IMR-90 (cell line): ENCODE results near the gene SORL1. TPM values are rescaled to one million over a fixed set of nuclear protein-coding genes. Genes with fewer than 3 reads are reported as not detected.

Experiments used
- ATAC-seq: fragments of 200-7000 bp; cut with Tn5 transposase; 2 replicates; pipeline ENCODE4 v1.9.1; 2020; ENCODE audit warnings: low read depth, mild to moderate bottlenecking, moderate library complexity
- BruUV-seq: library from RNA; stranded (reverse); fragments of 400-500 nt; replicated peaks from 2 replicates; lab custom pipeline; 2021; lab: Mats Ljungman, UMichigan
- CTCF ChIA-PET: fragments of 300-600 bp; formaldehyde crosslinking; extraction: SDS; loops from one replicate; lab custom pipeline; 2021; ENCODE audit warnings: antibody characterized with exemption; lab: Yijun Ruan, JAX
- POLR2A ChIA-PET: fragments of 300-600 bp; sonication (Branson Sonifier 250); formaldehyde crosslinking; loops from one replicate; lab custom pipeline; 2022; ENCODE audit warnings: antibody characterized with exemption; ENCODE audit not compliant: unreplicated experiment; lab: Charles Lee
- DNase-seq: peaks from one replicate; pipeline ENCODE4 v3.0.0; 2013
- H2AFZ ChIP-seq: replicated peaks from 2 replicates; pipeline ENCODE3; 2013; ENCODE audit warnings: low read length, mild to moderate bottlenecking; ENCODE audit not compliant: poor library complexity
- H2AK5ac ChIP-seq: 2 replicates; pipeline ENCODE4 v1.6.1; 2013; ENCODE audit warnings: low read depth, low read length, inconsistent platforms
- H2AK9ac ChIP-seq: replicated peaks from 2 replicates; pipeline ENCODE3; 2013; ENCODE audit warnings: mild to moderate bottlenecking, low read depth, low read length, moderate library complexity; ENCODE audit not compliant: poor library complexity
- H2BK120ac ChIP-seq: 2 replicates; pipeline ENCODE4 v1.6.1; 2013; ENCODE audit warnings: low read depth, low read length, inconsistent platforms
- H2BK15ac ChIP-seq: 3 replicates; pipeline ENCODE4 v1.6.1; 2013; ENCODE audit warnings: low read depth, low read length, inconsistent platforms
- H2BK20ac ChIP-seq: 2 replicates; pipeline ENCODE4 v1.6.1; 2013; ENCODE audit warnings: low read depth, mild to moderate bottlenecking, inconsistent platforms, low read length, moderate library complexity
- H2BK5ac ChIP-seq: 2 replicates; pipeline ENCODE4 v1.6.1; 2013; ENCODE audit warnings: mild to moderate bottlenecking, low read depth, low read length, inconsistent platforms; ENCODE audit not compliant: poor library complexity, severe bottlenecking
- H3K14ac ChIP-seq: replicated peaks from 2 replicates; pipeline ENCODE4 v1.6.1; 2013; ENCODE audit warnings: low read depth, low read length, inconsistent platforms
- H3K18ac ChIP-seq: 2 replicates; pipeline ENCODE4 v1.6.1; 2013; ENCODE audit warnings: low read depth, low read length, control low read depth
- H3K23ac ChIP-seq: 2 replicates; pipeline ENCODE4 v1.6.1; 2013; ENCODE audit warnings: low read depth, low read length, inconsistent platforms
- H3K27ac ChIP-seq: 2 replicates; pipeline ENCODE4 v1.5.1; 2013; ENCODE audit warnings: mild to moderate bottlenecking, control low read depth, low read length; ENCODE audit not compliant: insufficient read depth
- H3K27me3 ChIP-seq: 2 replicates; pipeline ENCODE4 v1.6.1; 2013; ENCODE audit warnings: low read length; ENCODE audit not compliant: control insufficient read depth, insufficient read depth
- H3K36me3 ChIP-seq: 2 replicates; pipeline ENCODE4 v1.6.1; 2013; ENCODE audit warnings: low read length, mixed read lengths; ENCODE audit not compliant: control insufficient read depth, insufficient read depth
- H3K4ac ChIP-seq: 2 replicates; pipeline ENCODE4 v1.6.1; 2013; ENCODE audit warnings: low read depth, low read length, inconsistent platforms
- H3K4me1 ChIP-seq: 2 replicates; pipeline ENCODE4 v1.6.1; 2013; ENCODE audit warnings: low read length, mixed read lengths; ENCODE audit not compliant: control insufficient read depth, insufficient read depth
- H3K4me2 ChIP-seq: 2 replicates; pipeline ENCODE4 v1.6.1; 2013; ENCODE audit warnings: low read depth, mild to moderate bottlenecking, control low read depth, low read length, moderate library complexity
- H3K4me3 ChIP-seq: 2 replicates; pipeline ENCODE4 v1.5.1; 2013; ENCODE audit warnings: low read depth, mild to moderate bottlenecking, control low read depth, low read length, moderate library complexity; ENCODE audit not compliant: insufficient read depth
- H3K56ac ChIP-seq: 2 replicates; pipeline ENCODE4 v1.6.1; 2013; ENCODE audit warnings: low read length, inconsistent platforms; ENCODE audit not compliant: insufficient read depth; ENCODE audit errors: extremely low read depth
- H3K79me1 ChIP-seq, 2 experiments: 2 replicates each; pipeline ENCODE4 v1.6.1; 2013; ENCODE audit warnings: low read length in 2 of 2, inconsistent platforms in 1 of 2, low read depth in 1 of 2
- H3K9ac ChIP-seq: 2 replicates; pipeline ENCODE4 v1.6.1; 2013; ENCODE audit warnings: low read depth, low read length, control low read depth
- H3K9me1 ChIP-seq: 2 replicates; pipeline ENCODE4 v1.6.1; 2013; ENCODE audit warnings: low read length, inconsistent platforms; ENCODE audit not compliant: insufficient read depth
- H3K9me3 ChIP-seq: 2 replicates; pipeline ENCODE4 v1.6.1; 2013; ENCODE audit warnings: low read length; ENCODE audit not compliant: control insufficient read depth, insufficient read depth
- H4K20me1 ChIP-seq: 2 replicates; pipeline ENCODE4 v1.6.1; 2013; ENCODE audit warnings: low read length, inconsistent platforms; ENCODE audit not compliant: insufficient read depth
- H4K5ac ChIP-seq: 2 replicates; pipeline ENCODE4 v1.6.1; 2013; ENCODE audit warnings: mild to moderate bottlenecking, low read depth, low read length, control low read depth
- H4K8ac ChIP-seq, 2 experiments: 2 replicates each; pipeline ENCODE4 v1.6.1; 2013; ENCODE audit warnings: low read depth in 2 of 2, low read length in 2 of 2, control low read depth in 1 of 2, inconsistent platforms in 1 of 2
- H4K91ac ChIP-seq: 2 replicates; pipeline ENCODE4 v1.6.1; 2013; ENCODE audit warnings: low read depth, low read length, inconsistent platforms; ENCODE audit not compliant: insufficient read depth
- CEBPB ChIP-seq: IDR thresholded peaks from 2 replicates; pipeline ENCODE4 v1.6.1; 2012; ENCODE audit warnings: low read depth, low read length, improper control_type of control experiment
- CHD1 ChIP-seq: IDR thresholded peaks from 2 replicates; pipeline ENCODE4 v1.6.1; 2012; ENCODE audit warnings: low read depth, low read length, improper control_type of control experiment
- CTCF ChIP-seq: conservative IDR thresholded peaks from 2 replicates; pipeline ENCODE4 v1.5.1; 2012; ENCODE audit warnings: mild to moderate bottlenecking, low read depth, low read length, improper control_type of control experiment
- ELK1 ChIP-seq: fragments of 150-350 bp; IDR thresholded peaks from 2 replicates; pipeline ENCODE4 v1.6.1; 2016; ENCODE audit warnings: low read depth, mild to moderate bottlenecking, low read length, moderate library complexity, borderline replicate concordance
- MAFK ChIP-seq: IDR thresholded peaks from 2 replicates; pipeline ENCODE4 v1.6.1; 2012; ENCODE audit warnings: low read depth, low read length, improper control_type of control experiment
- MXI1 ChIP-seq: IDR thresholded peaks from 2 replicates; pipeline ENCODE4 v1.6.1; 2012; ENCODE audit warnings: low read depth, mild to moderate bottlenecking, low read length, moderate library complexity, borderline replicate concordance
- NFE2L2 ChIP-seq: fragments of 150-350 bp; IDR thresholded peaks from 2 replicates; pipeline ENCODE4 v1.6.1; 2016; ENCODE audit warnings: low read depth, mild to moderate bottlenecking, low read length
- RAD21 ChIP-seq: IDR thresholded peaks from 2 replicates; pipeline ENCODE4 v1.6.1; 2012; ENCODE audit warnings: low read length, improper control_type of control experiment
- RCOR1 ChIP-seq: IDR thresholded peaks from 2 replicates; pipeline ENCODE4 v1.6.1; 2012; ENCODE audit warnings: mild to moderate bottlenecking, low read length, improper control_type of control experiment; ENCODE audit not compliant: insufficient replicate concordance
- RFX5 ChIP-seq: IDR thresholded peaks from 2 replicates; pipeline ENCODE4 v1.8.0; 2012; ENCODE audit warnings: low read depth, mild to moderate bottlenecking, low read length, moderate library complexity
- SMC3 ChIP-seq: fragments of 150-350 bp; IDR thresholded peaks from 2 replicates; pipeline ENCODE4 v1.6.1; 2016; ENCODE audit warnings: low read depth, mild to moderate bottlenecking, antibody characterized with exemption, low read length, moderate library complexity
- WGBS, 2 experiments: methylation state at CpG; one replicate each; pipeline versions ENCODE4 v1.1.5 to v1.1.7; 2013; ENCODE audit warnings: missing lambda C conversion rate in 2 of 2; ENCODE audit not compliant: insufficient read length in 1 of 2; ENCODE audit errors: extremely low coverage in 2 of 2; 5-methylcytosine and 5-hydroxymethylcytosine counted together
- dilution Hi-C: fragments of 300-500 bp; cut with HindIII; formaldehyde crosslinking; loops from one replicate; pipeline ENCODE4 v1.14.3; 2018; ENCODE audit warnings: low sequenced_read_pairs; ENCODE audit not compliant: unreplicated experiment
- in situ Hi-C: fragments of 300-500 bp; cut with MboI; formaldehyde crosslinking; loops from 3 replicates; pipeline ENCODE4 v1.14.3; 2019; ENCODE audit warnings: low sequenced_read_pairs, inconsistent platforms, mixed read lengths
- intact Hi-C: fragments of 100-400 bp; cut with micrococcal nuclease; formaldehyde crosslinking; loops from 2 replicates; pipeline ENCODE4 v1.10.0; 2022
- polyA plus RNA-seq, 3 experiments: library from polyadenylated mRNA; depleted of rRNA; stranded (reverse); fragments of >200 nt; gene quantifications; 2 replicates each; pipeline ENCODE4 v1.2.3, GENCODE V29; 2012; ENCODE audit warnings: low replicate concordance in 1 of 3
- total RNA-seq: library from RNA; depleted of rRNA; stranded (reverse); fragments of >200 nt; gene quantifications from 2 replicates; pipeline ENCODE4 v1.2.3, GENCODE V29; 2012
- TF ChIP-seq, protein P1 (sequence below): fragments of 150-350 bp; IDR thresholded peaks from 2 replicates; pipeline ENCODE4 v1.6.1; 2017; ENCODE audit warnings: mild to moderate bottlenecking, antibody characterized with exemption, low read length, low read depth

SORL1 gene
- total and polyA plus RNA-seq, 2 of the 4 experiments (the other 2 are of a cell fraction), result 1.0 to 2.0 TPM

DNA sequence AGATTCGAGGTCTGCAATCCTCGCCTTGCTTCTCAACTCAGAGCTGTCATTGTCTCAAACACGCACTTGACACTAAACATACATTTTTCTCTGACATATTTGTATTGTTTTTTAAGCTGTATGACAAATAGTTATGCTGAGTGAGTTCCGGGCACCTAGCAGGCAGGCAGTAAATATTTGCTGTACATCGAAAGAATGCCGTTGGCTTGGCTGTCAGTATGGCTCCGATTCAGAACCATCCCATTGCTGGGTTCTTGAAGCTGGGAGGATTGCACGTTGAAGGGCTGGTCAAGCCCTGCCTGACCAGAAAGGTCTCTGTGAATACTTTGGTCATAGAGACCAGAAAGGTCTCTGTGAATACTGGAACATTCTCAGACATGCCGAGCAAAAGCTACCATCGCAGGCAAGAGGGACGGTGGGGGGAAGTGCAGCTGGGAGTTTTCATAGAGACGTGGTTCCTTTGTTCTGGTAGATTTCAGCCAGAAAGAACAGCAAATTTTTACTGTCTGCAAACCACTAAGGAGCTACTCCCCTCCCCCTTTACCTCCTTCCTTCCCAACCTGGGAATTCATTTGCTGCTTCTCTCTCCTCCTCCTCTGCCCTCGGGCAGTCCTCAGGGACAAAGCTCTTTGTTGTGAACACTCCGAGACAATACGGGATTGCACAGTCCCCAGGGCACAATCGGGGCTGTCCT, 202.9 kb downstream of the SORL1 start:
- Histone ChIP-seq H2AFZ (peak overlapping the region; percentile 88), H2BK15ac (peak overlapping the region; percentile 52), H4K8ac (peak overlapping the region; percentile 50 to 92), H2BK20ac (peak overlapping the region; percentile 95), H3K27ac (peak overlapping the region; percentile 83), H3K9me3 (no peaks in the 10 kb centered on the region), H3K56ac (peak overlapping the region; percentile 78), H3K9me1 (peaks cover 12% of the 10 kb centered on the region), H3K79me1 (peaks cover 13 to 40% of the 10 kb centered on the region in 2 experiments; a peak in 3 of 4 replicates), H3K4me2 (peak overlapping the region; percentile 73), H2BK5ac (peak overlapping the region; percentile 90), H4K20me1 (no peaks in the 10 kb centered on the region), H3K18ac (peak overlapping the region; percentile 77), H3K27me3 (no peaks in the 10 kb centered on the region), H2AK9ac (peak overlapping the region; percentile 89), H4K5ac (peak overlapping the region; percentile 80), H3K36me3 (no peaks in the 10 kb centered on the region), H4K91ac (peak overlapping the region; percentile 94), H3K9ac (peak overlapping the region; percentile 68), H3K23ac (peak overlapping the region; percentile 85), H3K4ac (peak overlapping the region; percentile 87), H3K4me1 (peaks cover 31% of the 10 kb centered on the region), H3K4me3 (peak overlapping the region; percentile 28), H3K14ac (peak overlapping the region; percentile 88), H2AK5ac (peak overlapping the region; percentile 56), H2BK120ac (peak overlapping the region; percentile 96)
- POLR2A ChIA-PET, result interaction anchor here (0.9 to 1.6 kb wide), 5 partner anchors 11 to 526 kb away, joined by 3 to 7 read pairs (median 4); no protein-coding TSS in a partner anchor
- ATAC-seq, result peak; percentile 7
- DNase-seq, result peak; percentile 25
- dilution Hi-C loops (no loop called here), in situ Hi-C loops (loop anchor here (5.0 kb wide), 3 partner anchors 447 to 852 kb away; no protein-coding TSS in a partner anchor), intact Hi-C loops (loop anchor here (1.0 to 2.0 kb wide), 3 partner anchors 60 to 384 kb away; no protein-coding TSS in a partner anchor)
- TF ChIP-seq NFE2L2, result no peak
- no peak for TF ChIP-seq ELK1
- no peak for TF ChIP-seq CEBPB
- TF ChIP-seq, protein P1, sequence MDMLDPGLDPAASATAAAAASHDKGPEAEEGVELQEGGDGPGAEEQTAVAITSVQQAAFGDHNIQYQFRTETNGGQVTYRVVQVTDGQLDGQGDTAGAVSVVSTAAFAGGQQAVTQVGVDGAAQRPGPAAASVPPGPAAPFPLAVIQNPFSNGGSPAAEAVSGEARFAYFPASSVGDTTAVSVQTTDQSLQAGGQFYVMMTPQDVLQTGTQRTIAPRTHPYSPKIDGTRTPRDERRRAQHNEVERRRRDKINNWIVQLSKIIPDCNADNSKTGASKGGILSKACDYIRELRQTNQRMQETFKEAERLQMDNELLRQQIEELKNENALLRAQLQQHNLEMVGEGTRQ, result no peak
- no peak for TF ChIP-seq SMC3
- TF ChIP-seq MXI1, result no peak
- no peak for TF ChIP-seq RAD21
- no peak for TF ChIP-seq CHD1
- TF ChIP-seq MAFK, result no peak
- no peak for TF ChIP-seq RCOR1
- TF ChIP-seq RFX5, result no peak
- TF ChIP-seq CTCF, result no peak
- CTCF ChIA-PET, result interaction anchor here (0.5 to 2.7 kb wide), 18 partner anchors 20 to 851 kb away, joined by 3 to 9 read pairs (median 4); no protein-coding TSS in a partner anchor
- 57% methylated on average over 1 of the region's 16 CpGs; no CpG with 5 or more reads in 1 of the 2 experiments for WGBS, 2 experiments
- no TSS peak for BruUV-seq
